Coronary artery (tissue), 2 donors: ENCODE results near the gene TWNK.

ENCODE experiments used
- DNase-seq: peaks from one replicate; pipeline ENCODE4 v3.0.0-alpha.2; 2017; ENCODE audit warnings: low spot score
- H3K27ac ChIP-seq, 2 donors: fragments of 200-600 bp; sonication (generic); one replicate each; pipeline ENCODE4 v1.5.1; 2016 to 2019
- H3K4me3 ChIP-seq: fragments of 200-600 bp; sonication (generic); 2 replicates; pipeline ENCODE4 v1.5.1; 2016; ENCODE audit warnings: mild to moderate bottlenecking, moderate library complexity
- TF ChIP-seq, protein P1 (sequence below): fragments of 200-600 bp; sonication (generic); IDR thresholded peaks from one replicate; pipeline ENCODE4 v1.5.1; 2019; ENCODE audit warnings: antibody characterized with exemption

The TWNK gene

DNA sequence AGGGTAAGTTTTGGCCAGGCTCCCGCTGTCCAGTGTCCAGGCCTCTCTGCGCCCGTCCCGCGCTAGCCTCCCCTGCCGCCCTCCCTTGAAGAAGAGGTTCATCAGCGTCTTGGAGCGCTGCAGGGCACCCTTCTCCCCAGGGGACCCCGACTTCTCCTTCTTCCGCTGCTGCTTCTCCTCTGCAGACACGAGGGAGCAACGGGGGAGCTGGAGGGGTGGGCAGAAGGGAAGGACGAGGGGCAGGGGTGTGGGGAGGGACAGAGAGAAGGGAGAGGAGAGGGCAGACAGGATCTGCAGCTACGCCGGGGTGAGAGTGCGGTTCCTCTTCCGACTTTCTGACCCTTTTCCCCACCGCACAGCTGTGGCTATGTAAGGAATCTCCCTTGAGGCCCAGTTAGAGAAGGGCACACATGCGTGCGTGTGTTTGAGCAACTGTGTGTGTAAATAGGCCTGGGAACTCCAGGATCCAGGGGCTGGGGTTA is 30.8 kb downstream of the TWNK start:
- TF ChIP-seq, protein P1, sequence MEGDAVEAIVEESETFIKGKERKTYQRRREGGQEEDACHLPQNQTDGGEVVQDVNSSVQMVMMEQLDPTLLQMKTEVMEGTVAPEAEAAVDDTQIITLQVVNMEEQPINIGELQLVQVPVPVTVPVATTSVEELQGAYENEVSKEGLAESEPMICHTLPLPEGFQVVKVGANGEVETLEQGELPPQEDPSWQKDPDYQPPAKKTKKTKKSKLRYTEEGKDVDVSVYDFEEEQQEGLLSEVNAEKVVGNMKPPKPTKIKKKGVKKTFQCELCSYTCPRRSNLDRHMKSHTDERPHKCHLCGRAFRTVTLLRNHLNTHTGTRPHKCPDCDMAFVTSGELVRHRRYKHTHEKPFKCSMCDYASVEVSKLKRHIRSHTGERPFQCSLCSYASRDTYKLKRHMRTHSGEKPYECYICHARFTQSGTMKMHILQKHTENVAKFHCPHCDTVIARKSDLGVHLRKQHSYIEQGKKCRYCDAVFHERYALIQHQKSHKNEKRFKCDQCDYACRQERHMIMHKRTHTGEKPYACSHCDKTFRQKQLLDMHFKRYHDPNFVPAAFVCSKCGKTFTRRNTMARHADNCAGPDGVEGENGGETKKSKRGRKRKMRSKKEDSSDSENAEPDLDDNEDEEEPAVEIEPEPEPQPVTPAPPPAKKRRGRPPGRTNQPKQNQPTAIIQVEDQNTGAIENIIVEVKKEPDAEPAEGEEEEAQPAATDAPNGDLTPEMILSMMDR: no peak
- no peak for DNase-seq
- H3K4me3 ChIP-seq: no peak overlapping the region
- H3K27ac ChIP-seq: no peak overlapping the region

DNA sequence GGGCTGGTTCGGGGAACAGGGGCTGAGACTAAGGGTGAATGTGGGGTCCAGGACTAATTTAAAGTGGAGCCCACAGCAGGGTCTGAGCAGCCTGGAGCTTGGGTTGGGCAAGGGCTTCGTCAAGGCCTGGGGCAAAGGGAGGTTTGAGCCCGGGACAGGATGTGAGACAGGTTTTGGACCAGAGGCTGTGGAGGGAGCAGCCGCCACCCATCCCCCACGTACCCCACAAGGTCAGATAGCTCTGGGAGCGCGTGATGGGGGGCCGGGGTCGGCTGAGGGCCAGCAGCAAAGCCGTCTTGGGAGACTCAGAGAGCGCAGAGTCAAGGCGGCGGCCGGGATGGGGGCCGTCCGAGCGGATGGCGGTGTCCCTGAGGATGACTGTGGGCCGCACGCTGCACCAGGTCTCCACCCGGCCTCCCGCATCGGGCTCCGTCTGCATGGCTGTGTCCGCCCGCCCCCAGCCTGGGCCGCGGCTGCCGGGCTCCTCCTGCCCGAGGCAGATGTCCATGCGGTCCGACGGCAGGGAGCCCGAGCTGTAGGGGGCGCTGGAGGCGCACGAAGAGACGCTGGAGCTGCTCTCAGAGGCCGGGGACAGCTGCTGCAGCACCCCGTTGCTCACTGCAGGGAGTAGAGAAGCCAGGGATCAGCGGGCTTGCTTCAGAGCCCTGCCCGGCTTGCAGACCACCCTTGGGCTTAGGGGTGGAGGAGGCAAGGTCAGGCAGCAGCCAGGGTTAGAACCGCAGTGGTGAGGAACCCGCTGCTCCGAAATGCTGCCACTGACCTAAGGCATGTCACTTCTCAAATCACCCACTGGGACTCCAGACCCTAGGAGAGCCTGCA is 31.5 kb downstream of the TWNK start:
- DNase-seq: no peak
- Histone ChIP-seq H3K27ac (no peak overlapping the region), H3K4me3 (peak overlapping the region; percentile 21)
- TF ChIP-seq, protein P1: peak; percentile 55

DNA sequence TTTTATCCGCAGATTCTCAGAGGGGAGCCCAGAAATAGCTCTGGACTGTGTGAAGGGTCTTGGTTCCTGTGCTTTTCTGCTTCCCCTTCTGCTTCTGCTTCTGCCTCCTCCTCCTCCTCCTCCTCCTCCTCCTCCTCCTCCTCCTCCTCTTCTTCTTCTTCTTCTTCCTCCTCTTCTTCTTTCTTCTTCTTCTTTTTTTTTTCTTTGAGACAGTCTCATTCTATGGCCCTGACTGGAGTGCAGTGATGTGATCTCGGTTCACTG is 32.0 kb downstream of the TWNK start:
- H3K27ac ChIP-seq: no peak overlapping the region
- no peak for DNase-seq
- no peak overlapping the region for H3K4me3 ChIP-seq
- TF ChIP-seq, protein P1: no peak

DNA sequence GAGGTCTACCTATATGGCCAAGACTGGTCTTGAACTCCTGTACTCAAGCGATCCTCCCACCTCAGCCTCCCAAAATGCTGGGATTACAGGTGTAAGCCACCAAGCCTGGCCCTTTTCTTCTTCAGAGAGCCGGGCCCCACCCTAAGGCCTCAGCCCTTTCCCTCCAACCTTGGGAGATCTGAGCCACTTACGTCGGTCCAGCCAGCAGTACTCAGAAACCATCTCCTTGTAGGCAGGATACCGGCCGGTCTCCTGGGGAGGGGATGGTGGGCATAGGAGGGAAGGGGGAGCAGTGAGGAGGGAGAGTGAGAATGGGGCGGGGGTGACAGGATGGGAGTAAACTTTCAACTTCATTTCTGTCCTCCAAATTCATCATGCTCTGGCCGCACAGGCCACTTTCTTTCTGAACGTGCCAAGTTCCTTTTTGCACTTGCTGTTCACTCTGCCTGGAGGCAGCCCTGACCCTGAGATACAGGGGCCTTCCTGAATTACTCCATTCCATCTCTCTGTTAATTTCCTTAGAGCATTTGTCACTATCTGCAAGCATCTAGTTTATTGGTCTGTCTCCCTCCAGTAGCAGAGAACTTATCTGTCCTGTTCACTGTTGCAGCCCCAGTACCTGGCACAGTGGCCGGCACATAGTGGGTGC is 33.2 kb downstream of the TWNK start:
- Histone ChIP-seq H3K27ac (no peak overlapping the region), H3K4me3 (no peak overlapping the region)
- DNase-seq: no peak
- TF ChIP-seq, protein P1: no peak

DNA sequence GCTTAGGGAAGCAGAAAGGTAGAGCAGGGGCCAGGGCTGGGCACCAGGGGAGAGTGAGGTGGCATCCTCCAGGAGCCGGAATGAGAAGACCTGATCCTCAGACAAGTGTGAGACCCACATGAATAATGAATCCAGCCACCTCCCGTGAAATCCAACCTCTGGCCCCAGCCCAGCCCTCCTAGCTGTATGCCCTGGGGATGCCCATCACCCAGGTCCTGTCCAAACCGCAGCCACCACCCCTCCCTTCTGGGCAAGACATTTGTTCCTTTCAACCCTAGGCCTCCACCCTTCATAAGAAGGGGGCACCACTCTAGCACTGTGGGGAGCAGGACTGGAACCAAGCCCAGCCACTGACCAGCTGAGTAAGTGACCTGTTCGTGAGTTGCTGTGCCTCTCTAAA is 33.9 kb downstream of the TWNK start:
- no peak overlapping the region for H3K4me3 ChIP-seq
- H3K27ac ChIP-seq: no peak overlapping the region
- TF ChIP-seq, protein P1: no peak
- no peak for DNase-seq

DNA sequence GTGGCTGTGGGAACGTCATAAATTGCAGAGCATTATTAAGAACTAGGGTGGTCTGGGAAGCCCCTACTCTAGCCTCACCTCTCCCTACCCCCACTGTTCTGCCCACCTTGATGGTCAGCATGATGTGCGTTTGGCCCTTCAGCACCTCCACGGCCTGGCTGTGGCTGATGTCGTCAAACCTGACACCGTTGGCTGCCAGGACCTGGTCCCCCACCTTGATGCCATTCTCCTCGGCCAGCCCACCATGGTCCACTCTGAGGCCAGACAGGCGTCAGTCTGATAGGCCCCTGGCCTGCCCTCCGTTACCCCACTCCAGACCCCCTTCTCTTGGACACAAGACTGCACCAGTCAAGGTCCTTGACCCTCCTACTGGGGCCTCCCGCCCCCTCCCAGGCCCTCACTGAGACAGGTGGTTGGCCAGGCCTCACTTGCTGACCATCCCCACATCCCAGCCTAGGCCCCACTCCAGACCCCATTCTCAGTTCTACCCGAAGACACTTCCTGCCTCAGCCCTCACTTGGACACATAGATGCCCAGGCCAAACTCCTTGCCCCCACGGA is 34.4 kb downstream of the TWNK start:
- TF ChIP-seq, protein P1: no peak
- DNase-seq: no peak

More for the DNA sequence above, 34.4 kb downstream of the TWNK start:
- Histone ChIP-seq H3K4me3 (no peak overlapping the region), H3K27ac (no peak overlapping the region)
